KG1 (cell line): ENCODE data around the gene PTH1R.
"Not testable (repeated sequence)": the region's sequence is repeated elsewhere in the genome, so short reads cannot be mapped to it uniquely, and the experiment has no call there.

ENCODE experiments used
- DNase-seq: peaks from one replicate; lab custom pipeline; 2025; lab: John Stamatoyannopoulos, UW

The PTH1R gene

GRCh38 chr3:46899151-46900006, 21.9 kb downstream of the PTH1R start:
- no peak for DNase-seq

- DNase-seq: no peak
Observed at GRCh38 chr3:46900007-46900292, 22.4 kb downstream of the PTH1R start.

- DNase-seq: no peak
Observed at GRCh38 chr3:46900356-46900755, 22.8 kb downstream of the PTH1R start.

GRCh38 chr3:46901061-46901460, 23.5 kb downstream of the PTH1R start:
- no peak for DNase-seq

GRCh38 chr3:46901591-46902187, 24.2 kb downstream of the PTH1R start:
- DNase-seq: no peak

- no peak for DNase-seq
Observed at GRCh38 chr3:46902188-46902631, 24.7 kb downstream of the PTH1R start.

GRCh38 chr3:46903341-46904302, 26.1 kb downstream of the PTH1R start:
- no peak for DNase-seq

GRCh38 chr3:46904303-46905212, 27.0 kb downstream of the PTH1R start:
- no peak for DNase-seq

GRCh38 chr3:46905213-46905560, 27.7 kb downstream of the PTH1R start:
- no peak for DNase-seq

- no peak for DNase-seq
Observed at GRCh38 chr3:46905661-46906451, 28.3 kb downstream of the PTH1R start.

GRCh38 chr3:46906471-46907058, 29.0 kb downstream of the PTH1R start:
- DNase-seq: no peak

GRCh38 chr3:46907271-46907670, 29.8 kb downstream of the PTH1R start:
- DNase-seq: no peak

GRCh38 chr3:46907960-46908293, 30.4 kb downstream of the PTH1R start:
- no peak for DNase-seq

GRCh38 chr3:46908294-46908985, 30.9 kb downstream of the PTH1R start:
- DNase-seq: no peak

GRCh38 chr3:46908986-46909534, 31.5 kb downstream of the PTH1R start:
- DNase-seq: no peak

GRCh38 chr3:46909535-46910161, 32.1 kb downstream of the PTH1R start:
- DNase-seq: peak; percentile 55

- DNase-seq: no peak
Observed at GRCh38 chr3:46910166-46910760, 32.7 kb downstream of the PTH1R start.

GRCh38 chr3:46910914-46911313, 33.4 kb downstream of the PTH1R start:
- not testable (repeated sequence) for DNase-seq

GRCh38 chr3:46912986-46913385, 35.5 kb downstream of the PTH1R start:
- DNase-seq: no peak
